K562 treated with DMSO at 1 percent for 4 hours (cell line): ENCODE data around the gene MELTF. TPM values are rescaled to one million over a fixed set of nuclear protein-coding genes. Genes with fewer than 3 reads are reported as not detected.

ENCODE experiments used
- total RNA-seq: library from RNA; unstranded; fragments of 300-600 nt; gene quantifications from 2 replicates; pipeline ENCODE4 v1.2.3, GENCODE V29; 2022; ENCODE audit not compliant: insufficient read depth

Gene MELTF
- total RNA-seq = 7.9 and 11.5 TPM in 2 replicates

GRCh38 chr3:197029511-197030167 is at the start of gene MELTF:
MELTF (minus strand) TSS chr3:197029817; CDS start chr3:197029702, 115 bp downstream.

GRCh38 chr3:196968233-196969133 is 61.1 kb downstream of the MELTF start, which contains the start of gene PIGZ:
PIGZ (minus strand) TSS chr3:196968833; CDS start chr3:196952031, 16,802 bp downstream.

Other genes with a start within 250 kb of the MELTF start
- 16.7 and 24.6 TPM in 2 replicates for gene SENP5, start 161.9 kb downstream of the MELTF start, total RNA-seq
- 41.5 and 51.1 TPM in 2 replicates for gene NCBP2, start 87.3 kb downstream of the MELTF start, total RNA-seq
- 3.1 and 5.5 TPM in 2 replicates for gene PIGZ, start 61.0 kb downstream of the MELTF start, total RNA-seq